ENCODE measurements around the gene TMC5.
"Not testable (repeated sequence)": the region's sequence is repeated elsewhere in the genome, so short reads cannot be mapped to it uniquely, and the experiment has no call there.

The TMC5 gene

GRCh38 chr16:19400711-19401110 is 17.0 kb upstream of the TMC5 start:
- DNase-seq: no peak

GRCh38 chr16:19406891-19407491 is 10.7 kb upstream of the TMC5 start:
- no peak for DNase-seq

GRCh38 chr16:19410435-19411171 is 7.1 kb upstream of the TMC5 start:
- no peak for DNase-seq

- no peak for DNase-seq
Observed at GRCh38 chr16:19411298-19411697, 6.4 kb upstream of the TMC5 start.

- not testable (repeated sequence) for DNase-seq
Observed at GRCh38 chr16:19412055-19412454, 5.6 kb upstream of the TMC5 start.

DNA sequence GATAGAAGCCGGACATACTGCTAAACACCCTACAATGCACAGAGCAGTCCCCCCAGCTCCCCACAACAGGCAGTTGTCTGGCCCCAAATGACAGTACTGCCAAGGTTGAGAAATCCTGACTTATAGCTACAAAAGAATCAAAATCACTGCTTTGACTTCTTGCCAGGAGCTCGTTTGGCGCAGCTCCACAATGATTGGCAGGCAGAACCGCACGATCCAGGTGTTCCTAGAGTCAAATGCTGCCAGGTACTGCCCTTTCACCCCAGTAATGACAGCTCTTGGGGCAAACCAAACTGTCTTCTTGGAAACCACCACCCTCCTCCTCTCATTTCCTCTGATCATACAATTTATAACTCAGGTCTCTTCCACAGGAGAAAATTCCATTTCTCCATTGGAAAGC is 2.2 kb upstream of the TMC5 start:
- DNase-seq: no peak

GRCh38 chr16:19415918-19416317 is 1.8 kb upstream of the TMC5 start:
- DNase-seq: no peak

- DNase-seq: no peak
Observed at GRCh38 chr16:19418200-19418599, 517 bp downstream of the TMC5 start.

GRCh38 chr16:19419698-19420075 is 2.0 kb downstream of the TMC5 start:
- no peak for DNase-seq

DNA sequence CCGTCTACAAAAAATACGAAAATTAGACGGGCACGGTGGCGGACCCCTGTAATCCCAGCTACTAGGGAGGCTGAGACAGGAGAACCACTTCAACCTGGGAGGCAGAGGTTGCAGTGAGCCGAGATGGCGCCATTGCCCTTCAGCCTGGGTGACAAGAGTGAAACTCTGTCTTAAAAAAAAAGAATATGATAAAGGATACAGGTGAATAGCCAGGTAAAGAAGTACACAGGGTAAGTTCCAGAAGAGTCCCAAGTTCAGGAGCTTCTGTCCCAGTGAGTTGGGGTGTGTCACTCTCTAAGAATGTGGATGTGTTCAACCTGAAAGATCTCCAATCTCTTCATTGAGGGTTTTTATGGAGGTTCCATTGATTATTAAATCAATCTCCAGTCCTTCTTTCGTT is 6.8 kb downstream of the TMC5 start:
- no peak for DNase-seq

DNA sequence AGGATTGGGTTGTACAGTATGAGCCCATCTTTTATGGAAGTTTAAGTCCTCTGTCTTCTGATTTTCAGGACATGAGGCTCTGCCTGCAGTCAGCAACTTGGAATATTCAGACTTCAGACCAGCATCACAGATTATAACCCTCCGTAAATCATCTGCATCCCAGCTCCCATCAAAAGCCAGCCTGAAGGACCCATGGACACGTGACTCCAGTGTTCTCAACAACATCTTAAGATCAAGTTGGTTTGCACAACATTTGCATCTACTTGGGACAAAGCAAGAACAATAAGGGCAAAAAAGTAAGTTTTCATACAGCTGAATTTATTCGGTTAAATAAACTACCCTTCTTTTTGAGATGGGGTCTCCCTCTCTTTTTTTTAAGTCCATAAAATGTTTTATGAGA is 12.7 kb downstream of the TMC5 start:
- DNase-seq: no peak

- DNase-seq: no peak
Observed at GRCh38 chr16:19431636-19432340, 14.1 kb downstream of the TMC5 start.

- DNase-seq: no peak
Observed at GRCh38 chr16:19432429-19432828, 14.7 kb downstream of the TMC5 start.

DNA sequence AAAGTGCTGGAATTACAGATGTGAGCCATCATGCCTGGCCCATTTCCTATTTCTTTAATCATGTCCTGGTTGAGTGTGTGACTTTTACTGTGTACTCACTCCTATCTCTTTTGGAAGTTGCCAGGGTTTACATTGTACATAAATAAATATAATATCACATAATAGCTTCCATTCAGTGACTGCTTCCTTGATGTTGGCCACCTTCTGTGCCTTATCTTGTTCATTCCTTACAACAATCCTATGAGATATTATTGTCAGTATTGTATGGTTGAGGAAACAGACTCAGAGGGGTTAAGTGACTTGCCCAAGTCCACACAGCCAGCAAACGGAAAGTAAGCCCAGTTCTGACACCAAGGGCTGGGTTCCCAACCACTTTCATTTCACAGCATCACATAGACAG is 16.9 kb downstream of the TMC5 start:
- DNase-seq: no peak

DNA sequence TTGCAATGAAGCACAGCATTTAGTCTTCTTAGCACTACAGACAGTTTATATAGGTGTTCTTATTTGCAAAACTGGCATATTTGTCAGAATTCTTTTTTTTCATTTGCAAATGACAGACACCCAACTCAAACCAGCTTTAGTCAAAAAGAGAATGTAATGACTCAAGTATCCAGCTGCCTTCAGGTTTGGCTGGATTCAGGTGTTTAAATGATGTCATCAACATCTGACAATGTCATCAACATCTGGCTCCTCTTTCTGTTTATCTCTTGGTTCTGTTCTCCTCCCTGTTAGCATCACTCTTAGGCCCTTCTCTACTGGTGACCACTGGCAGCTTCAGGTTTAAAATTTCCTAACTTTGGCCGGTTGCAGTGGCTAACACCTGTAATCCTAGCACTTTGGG is 18.9 kb downstream of the TMC5 start:
- DNase-seq: no peak

DNA sequence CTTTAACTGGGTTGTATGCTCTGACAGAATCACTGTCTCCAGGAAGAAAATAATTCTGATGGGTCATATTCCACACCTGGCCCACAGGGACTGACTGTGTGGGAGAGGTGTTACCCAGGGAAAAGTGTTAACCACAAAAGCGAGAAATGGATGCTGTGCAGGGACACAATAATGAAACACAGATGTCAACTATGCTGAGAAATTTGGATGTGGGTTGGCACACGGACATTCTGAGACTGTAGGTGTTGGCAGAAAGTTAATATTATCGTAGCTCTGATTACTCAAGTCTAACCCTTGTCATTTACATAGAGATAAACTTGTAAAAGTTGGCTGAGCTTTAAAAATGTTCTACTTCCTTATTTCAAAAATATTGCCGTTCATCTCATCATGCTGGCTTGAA is 19.6 kb downstream of the TMC5 start:
- no peak for DNase-seq

DNA sequence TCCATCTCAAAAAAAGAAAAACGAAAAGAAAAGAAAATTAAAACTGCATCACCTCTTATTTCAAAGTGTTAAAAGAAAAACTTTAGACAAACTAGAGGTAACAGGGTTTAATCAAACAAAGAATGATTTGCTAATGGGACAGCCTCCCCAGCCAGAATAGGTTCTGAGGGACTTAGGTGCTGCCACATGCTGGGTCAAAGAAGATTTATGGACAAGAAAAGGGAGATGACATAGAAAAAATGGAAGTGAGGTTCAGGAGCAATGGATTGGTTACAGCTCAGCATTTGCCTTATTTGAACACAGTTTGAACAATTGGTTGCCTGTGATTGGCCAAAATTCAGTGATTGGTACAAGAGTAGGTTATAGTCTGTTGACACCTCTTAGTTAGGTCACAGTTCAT is 21.1 kb downstream of the TMC5 start:
- no peak for DNase-seq

- no peak for DNase-seq
Observed at GRCh38 chr16:19439483-19439882, 21.8 kb downstream of the TMC5 start.

- no peak for DNase-seq
Observed at GRCh38 chr16:19443659-19444058, 26.0 kb downstream of the TMC5 start.

- DNase-seq: no peak
Observed at GRCh38 chr16:19446300-19446846, 28.7 kb downstream of the TMC5 start.

GRCh38 chr16:19446886-19447285 is 29.2 kb downstream of the TMC5 start:
- no peak for DNase-seq

DNA sequence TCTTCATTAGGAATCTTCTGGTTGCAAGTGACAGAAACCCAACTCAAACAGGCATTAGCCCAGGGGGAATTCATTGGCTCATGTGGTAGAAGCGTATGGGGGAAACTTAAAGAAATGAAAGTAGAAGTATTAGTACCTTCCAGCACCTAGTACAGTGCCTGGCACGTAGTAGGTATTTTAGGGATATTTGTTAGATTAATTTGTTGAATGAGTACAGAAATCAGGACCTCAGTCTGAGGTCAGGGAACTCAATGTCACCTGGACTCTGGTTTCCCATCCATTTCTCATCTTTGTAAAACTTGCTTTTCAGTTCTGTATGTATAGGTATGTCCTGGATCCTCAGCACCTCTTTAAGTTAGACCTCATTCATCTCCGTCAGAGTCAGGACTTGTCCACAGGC is 32.5 kb downstream of the TMC5 start:
- no peak for DNase-seq

GRCh38 chr16:19458722-19459379 is 41.2 kb downstream of the TMC5 start:
- no peak for DNase-seq

DNA sequence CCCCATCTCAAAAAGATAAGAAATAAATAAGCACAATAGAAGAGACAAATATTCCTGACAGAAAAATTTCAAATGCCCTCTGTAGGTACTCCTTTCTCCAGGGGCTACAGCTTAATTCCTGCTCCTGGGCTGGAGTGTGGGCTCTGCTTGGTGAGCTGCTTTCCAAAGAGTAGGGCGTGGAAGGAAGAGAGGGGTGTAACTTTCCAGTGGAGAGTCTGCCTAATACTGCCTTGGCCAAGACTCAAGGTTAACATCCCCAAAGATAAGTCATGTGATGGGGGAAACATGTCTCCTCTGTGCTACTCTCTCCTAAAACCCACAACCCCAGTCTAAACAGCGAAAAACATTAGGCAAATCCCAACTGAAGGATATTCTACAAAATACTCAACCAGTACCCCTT is 42.7 kb downstream of the TMC5 start:
- DNase-seq: no peak

Measured in CD4-positive, alpha-beta T cell treated with Interleukin-4 for 1 hour (primary cell).